H1 (cell line): ENCODE measurements around the gene UVSSA. TPM values are rescaled to one million over a fixed set of nuclear protein-coding genes. Genes with fewer than 3 reads are reported as not detected.

Source experiments
- CTCF ChIA-PET: fragments of 300-600 bp; sonication (Branson Sonifier 250); formaldehyde crosslinking; loops from one replicate; lab custom pipeline; 2021; ENCODE audit not compliant: partially characterized antibody; lab: Charles Lee
- POLR2A ChIA-PET: fragments of 300-600 bp; sonication (Branson Sonifier 250); formaldehyde crosslinking; loops from one replicate; lab custom pipeline; 2021; ENCODE audit warnings: inconsistent platforms; ENCODE audit not compliant: partially characterized antibody; lab: Charles Lee
- DNase-seq, 2 experiments: peaks; one replicate each; pipeline versions ENCODE4 v3.0.0 to v3.0.0-alpha.2; 2010 to 2022; ENCODE audit warnings: low spot score in 2 of 2, low read depth in 1 of 2, mixed read lengths in 1 of 2
- FAIRE-seq: peaks from 2 replicates; lab custom pipeline; 2011; peaks lifted over from hg19 to GRCh38; lab: Jason Lieb, UNC
- H2AFZ ChIP-seq: 2 replicates; pipeline ENCODE4 v1.8.1; 2012; ENCODE audit warnings: low read length, inconsistent platforms
- H2AK5ac ChIP-seq: 2 replicates; pipeline ENCODE4 v1.6.1; 2013; ENCODE audit warnings: low read depth, low read length
- H2BK120ac ChIP-seq: replicated peaks from 2 replicates; pipeline ENCODE3; 2013; ENCODE audit warnings: low read depth, low read length, inconsistent platforms
- H2BK12ac ChIP-seq: 2 replicates; pipeline ENCODE4 v1.6.1; 2013; ENCODE audit warnings: low read depth, low read length
- H2BK15ac ChIP-seq: 2 replicates; pipeline ENCODE4 v1.6.1; 2013; ENCODE audit warnings: low read length
- H2BK20ac ChIP-seq: 2 replicates; pipeline ENCODE4 v1.6.1; 2013; ENCODE audit warnings: low read length
- H2BK5ac ChIP-seq: 2 replicates; pipeline ENCODE4 v1.6.1; 2013; ENCODE audit warnings: low read depth, low read length
- H3K14ac ChIP-seq: 2 replicates; pipeline ENCODE4 v1.6.1; 2013; ENCODE audit warnings: inconsistent platforms; ENCODE audit not compliant: insufficient read length
- H3K18ac ChIP-seq: 2 replicates; pipeline ENCODE4 v1.6.1; 2013; ENCODE audit warnings: low read length; ENCODE audit errors: extremely low read depth
- H3K23ac ChIP-seq: 2 replicates; pipeline ENCODE4 v1.6.1; 2013; ENCODE audit warnings: inconsistent platforms; ENCODE audit not compliant: insufficient read length
- H3K23me2 ChIP-seq: 2 replicates; pipeline ENCODE4 v1.6.1; 2013; ENCODE audit warnings: low read depth, low read length
- H3K27ac ChIP-seq: 2 replicates; pipeline ENCODE4 v1.6.1; 2011; ENCODE audit warnings: low read depth, low read length, inconsistent platforms
- H3K27me3 ChIP-seq, 4 experiments: replicated peaks in 1 of 4; 1 replicate in 1 of 4; 2 replicates in 3 of 4; pipeline versions ENCODE4 v1.6.1 to v1.8.1; 2011 to 2013; ENCODE audit warnings: low read length in 3 of 4, mild to moderate bottlenecking in 3 of 4, inconsistent platforms in 2 of 4, mixed read lengths in 2 of 4, moderate library complexity in 1 of 4; ENCODE audit not compliant: control insufficient read depth in 3 of 4, insufficient read depth in 3 of 4; ENCODE audit errors: extremely low read depth in 1 of 4
- H3K36me3 ChIP-seq, 4 experiments: 2 replicates each; pipeline versions ENCODE4 v1.6.1 to v1.8.1; 2011 to 2013; ENCODE audit warnings: mild to moderate bottlenecking in 4 of 4, low read length in 3 of 4, moderate library complexity in 2 of 4, control low read depth in 1 of 4, inconsistent platforms in 1 of 4; ENCODE audit not compliant: insufficient read depth in 4 of 4, control insufficient read depth in 2 of 4
- H3K4ac ChIP-seq: replicated peaks from 2 replicates; pipeline ENCODE3; 2013; ENCODE audit warnings: low read length, low read depth, mixed read lengths, inconsistent platforms; ENCODE audit not compliant: insufficient read length
- H3K4me1 ChIP-seq, 4 experiments: replicated peaks in 1 of 4; 1 replicate in 1 of 4; 2 replicates in 3 of 4; pipeline versions ENCODE4 v1.6.1 to v1.8.1; 2011 to 2013; ENCODE audit warnings: low read length in 3 of 4, inconsistent platforms in 2 of 4, mixed read lengths in 1 of 4; ENCODE audit not compliant: insufficient read depth in 4 of 4, control insufficient read depth in 3 of 4
- H3K4me2 ChIP-seq, 2 experiments: 2 replicates each; pipeline versions ENCODE4 v1.6.1 to v1.8.1; 2011 to 2013; ENCODE audit warnings: low read depth in 2 of 2, low read length in 2 of 2, control low read depth in 1 of 2, inconsistent platforms in 1 of 2, mild to moderate bottlenecking in 1 of 2; ENCODE audit not compliant: insufficient read depth in 1 of 2
- H3K4me3 ChIP-seq, 4 experiments: fragments of 200-600, 300-600 bp in 1 of 4; sonication (generic), shearing (Covaris generic), sonication (Bioruptor Twin) in 1 of 4; 2 replicates each; pipeline versions ENCODE4 v1.5.1 to v1.8.1; 2011 to 2016; ENCODE audit warnings: low read length in 4 of 4, low read depth in 3 of 4, control low read depth in 2 of 4, inconsistent platforms in 2 of 4, mild to moderate bottlenecking in 2 of 4, mixed read lengths in 1 of 4, moderate library complexity in 1 of 4; ENCODE audit not compliant: insufficient read depth in 2 of 4; ENCODE audit errors: extremely low read depth in 1 of 4
- H3K56ac ChIP-seq: replicated peaks from 2 replicates; pipeline ENCODE3; 2013; ENCODE audit warnings: low read depth, mild to moderate bottlenecking, mixed read lengths, low read length, inconsistent platforms; ENCODE audit not compliant: insufficient read length
- H3K79me1 ChIP-seq: 2 replicates; pipeline ENCODE4 v1.6.1; 2013; ENCODE audit warnings: low read depth, low read length, control low read depth
- H3K79me2 ChIP-seq, 2 experiments: 2 replicates each; pipeline versions ENCODE4 v1.6.1 to v1.8.1; 2012 to 2013; ENCODE audit warnings: low read length in 2 of 2, mild to moderate bottlenecking in 2 of 2, inconsistent platforms in 1 of 2; ENCODE audit not compliant: insufficient read depth in 2 of 2, control insufficient read depth in 1 of 2
- H3K9ac ChIP-seq, 4 experiments: replicated peaks in 1 of 4; 1 replicate in 1 of 4; 2 replicates in 3 of 4; pipeline versions ENCODE4 v1.6.1 to v1.8.1; 2011 to 2013; ENCODE audit warnings: low read depth in 3 of 4, low read length in 3 of 4, control low read depth in 2 of 4, mild to moderate bottlenecking in 2 of 4, moderate library complexity in 2 of 4, inconsistent platforms in 1 of 4; ENCODE audit errors: extremely low read depth in 1 of 4
- H3K9me3 ChIP-seq, 2 experiments: 2 replicates each; pipeline versions ENCODE4 v1.6.1 to v1.8.1; 2012 to 2013; ENCODE audit warnings: mild to moderate bottlenecking in 2 of 2, moderate library complexity in 2 of 2, control low read depth in 1 of 2, inconsistent platforms in 1 of 2, low read depth in 1 of 2, low read length in 1 of 2, mixed read lengths in 1 of 2; ENCODE audit not compliant: insufficient read depth in 2 of 2
- H4K20me1 ChIP-seq, 2 experiments: replicated peaks in 1 of 2; 2 replicates each; pipeline versions ENCODE3 to v1.8.1; 2011 to 2013; ENCODE audit warnings: inconsistent platforms in 2 of 2, low read length in 2 of 2, mild to moderate bottlenecking in 1 of 2; ENCODE audit not compliant: insufficient read depth in 2 of 2, control insufficient read depth in 1 of 2
- H4K5ac ChIP-seq: 2 replicates; pipeline ENCODE4 v1.6.1; 2013; ENCODE audit warnings: low read length, low read depth, mixed read lengths, inconsistent platforms; ENCODE audit not compliant: insufficient read length
- H4K8ac ChIP-seq: 2 replicates; pipeline ENCODE4 v1.8.0; 2013; ENCODE audit warnings: mild to moderate bottlenecking, moderate library complexity, low read length, inconsistent platforms; ENCODE audit not compliant: insufficient read depth; ENCODE audit errors: extremely low read depth
- H4K91ac ChIP-seq: replicated peaks from 2 replicates; pipeline ENCODE3; 2013; ENCODE audit warnings: low read length, mixed read lengths, inconsistent platforms; ENCODE audit not compliant: insufficient read length
- MAFK ChIP-seq: IDR thresholded peaks from 2 replicates; pipeline ENCODE4 v1.6.1; 2012; ENCODE audit warnings: low read depth, mild to moderate bottlenecking, improper control_type of control experiment, low read length
- PHF8 ChIP-seq: fragments of 200-600 bp; sonication (generic); conservative IDR thresholded peaks from 2 replicates; pipeline ENCODE4 v1.7.1; 2012; ENCODE audit warnings: low read depth, mild to moderate bottlenecking, inconsistent platforms, low read length, moderate library complexity
- RBBP5 ChIP-seq: IDR thresholded peaks from 2 replicates; pipeline ENCODE4 v1.7.1; 2012; ENCODE audit warnings: low read depth, mild to moderate bottlenecking, inconsistent platforms, low read length, moderate library complexity, borderline replicate concordance
- SP1 ChIP-seq: IDR thresholded peaks from 2 replicates; pipeline ENCODE4 v1.6.1; 2011; ENCODE audit warnings: low read depth, low read length
- WGBS, 2 experiments: shearing (Covaris generic) in 1 of 2; methylation state at CpG; one replicate each; pipeline versions ENCODE4 v1.1.6 to v1.1.7; 2013 to 2015; ENCODE audit warnings: low lambda C conversion rate in 2 of 2, mixed read lengths in 2 of 2, inconsistent platforms in 1 of 2, low coverage in 1 of 2, missing lambda C conversion rate in 1 of 2; ENCODE audit not compliant: insufficient replicate concordance in 2 of 2, insufficient coverage in 1 of 2, insufficient read length in 1 of 2; ENCODE audit errors: extremely low coverage in 1 of 2, missing lambda C conversion rate in 1 of 2; 5-methylcytosine and 5-hydroxymethylcytosine counted together
- polyA plus RNA-seq, 7 experiments: library from polyadenylated mRNA; depleted of rRNA in 3 of 7; stranded (reverse) in 5 of 7; unstranded in 2 of 7; fragments of >200 nt in 5 of 7; fragments of 200-250 nt in 2 of 7; gene quantifications; 1 replicate in 5 of 7; 2 replicates in 1 of 7; 4 replicates in 1 of 7; pipeline versions ENCODE4 v1.2.1 to v1.2.3, GENCODE V29; 2011 to 2013; ENCODE audit warnings: missing spikeins in 2 of 7, mixed read lengths in 2 of 7
- total RNA-seq: library from RNA; stranded (reverse); fragmentation: NEBNext Ultra II Directional; extraction: Animal tissue kit (Norgen Biotek cat#: 25700); gene quantifications from 2 replicates; pipeline ENCODE4 v1.2.1, GENCODE V29; 2021

UVSSA gene
- total and polyA plus RNA-seq, 2 of the 8 experiments (the other 6 are each of a cell fraction or from before 2014, with no cell fraction given) = 14.5 to 19.4 TPM

DNA sequence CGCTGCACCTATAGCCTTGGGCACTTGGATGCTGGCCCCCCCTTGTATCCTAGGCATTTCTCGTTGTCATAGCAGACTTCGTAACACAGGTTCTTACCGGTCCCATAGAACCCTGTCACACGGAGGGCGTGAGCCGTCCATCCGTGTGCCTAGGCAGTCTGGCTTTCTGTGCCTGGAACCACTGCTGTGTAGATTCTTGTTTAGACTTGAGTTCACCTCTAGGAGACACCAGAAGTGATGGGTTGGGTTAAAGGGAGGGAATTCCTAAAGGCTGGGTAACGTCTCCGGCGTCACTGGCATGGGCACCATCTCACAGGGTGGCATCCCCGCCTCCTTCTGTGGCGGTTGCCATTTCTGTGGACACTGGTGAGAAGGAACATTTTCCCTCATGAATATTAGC, 72.7 kb downstream of the UVSSA start:
- DNase-seq = no peak
- H2BK120ac ChIP-seq = no peak overlapping the region
- no peak overlapping the region for H3K14ac ChIP-seq
- no peak overlapping the region for H3K27ac ChIP-seq
- 93% methylated on average over 13 of the region's 13 CpGs; no CpG with 5 or more reads in 1 of the 2 experiments for WGBS, 2 experiments
- no peak overlapping the region for H2AFZ ChIP-seq
- H3K79me1 ChIP-seq = no peaks in the 10 kb centered on the region
- no peak overlapping the region for H3K9ac ChIP-seq
- ChIA-PET CTCF (no interaction called here), POLR2A (no interaction called here)
- no peaks in the 10 kb centered on the region for H3K36me3 ChIP-seq
- no peak overlapping the region for H2BK5ac ChIP-seq
- no peak overlapping the region for H2BK20ac ChIP-seq
- H3K4me3 ChIP-seq = no peak overlapping the region
- H3K23me2 ChIP-seq = no peaks in the 10 kb centered on the region; the same call in 1 of the 2 replicates
- no peak overlapping the region for H2AK5ac ChIP-seq
- FAIRE-seq = no peak
- H4K5ac ChIP-seq = no peak overlapping the region
- H3K4me2 ChIP-seq = no peak overlapping the region
- H3K9me3 ChIP-seq = no peaks in the 10 kb centered on the region
- H4K8ac ChIP-seq = no peak overlapping the region
- H2BK15ac ChIP-seq = no peak overlapping the region
- H3K18ac ChIP-seq = no peak overlapping the region
- H2BK12ac ChIP-seq = no peak overlapping the region
- H3K56ac ChIP-seq = no peak overlapping the region
- H3K4ac ChIP-seq = no peak overlapping the region
- peaks cover 0 to 3% of the 10 kb centered on the region in 2 experiments for H4K20me1 ChIP-seq
- H3K23ac ChIP-seq = no peak overlapping the region
- H3K79me2 ChIP-seq = no peaks in the 10 kb centered on the region
- peaks cover 0 to 6% (median 2%) of the 10 kb centered on the region in 4 experiments; a peak in 3 of 7 replicates for H3K4me1 ChIP-seq
- H4K91ac ChIP-seq = no peak overlapping the region
- peaks cover 0 to 3% (median 0%) of the 10 kb centered on the region in 4 experiments; a peak in 1 of 7 replicates for H3K27me3 ChIP-seq
- TF ChIP-seq RBBP5 (no peak), PHF8 (no peak), SP1 (no peak), MAFK (no peak)
